Neural cell (in vitro differentiated cells): ENCODE measurements around the gene SNCB. TPM values are rescaled to one million over a fixed set of nuclear protein-coding genes. Genes with fewer than 3 reads are reported as not detected.

Source experiments
- H2AFZ ChIP-seq: fragments of 200-600, 300-800 bp; sonication (generic), shearing (Covaris generic); 2 replicates; pipeline ENCODE4 v1.6.0; 2014; ENCODE audit warnings: low read depth, mild to moderate bottlenecking, antibody characterized with exemption, low read length, moderate library complexity
- H3F3A ChIP-seq: fragments of 200-600 bp; shearing (Covaris generic); 2 replicates; pipeline ENCODE4 v1.6.1; 2016; ENCODE audit warnings: mild to moderate bottlenecking, moderate library complexity, mixed read lengths, antibody characterized with exemption, low read length; ENCODE audit not compliant: insufficient read depth, poor library complexity, severe bottlenecking
- H3K27ac ChIP-seq: fragments of 200-600, 300-800 bp; sonication (generic), shearing (Covaris generic); 2 replicates; pipeline ENCODE4 v1.5.1; 2014; ENCODE audit warnings: mild to moderate bottlenecking, low read length, moderate library complexity
- H3K27me3 ChIP-seq: fragments of 300-800, 200-600 bp; sonication (generic), shearing (Covaris generic); 2 replicates; pipeline ENCODE4 v1.6.0; 2014; ENCODE audit warnings: mild to moderate bottlenecking, low read depth, low read length, moderate library complexity; ENCODE audit not compliant: insufficient read depth
- H3K36me3 ChIP-seq: fragments of 300-800, 200-600 bp; sonication (generic), shearing (Covaris generic); 2 replicates; pipeline ENCODE4 v1.5.1; 2014; ENCODE audit warnings: mild to moderate bottlenecking, antibody characterized with exemption, low read length, moderate library complexity; ENCODE audit not compliant: insufficient read depth
- H3K4me2 ChIP-seq: fragments of 300-800, 200-600 bp; sonication (generic), shearing (Covaris generic); 2 replicates; pipeline ENCODE4 v1.6.0; 2014; ENCODE audit warnings: mild to moderate bottlenecking, low read length
- H3K4me3 ChIP-seq: fragments of 300-800, 200-600 bp; sonication (generic), shearing (Covaris generic); 2 replicates; pipeline ENCODE4 v1.5.1; 2014; ENCODE audit warnings: mild to moderate bottlenecking, low read length, moderate library complexity
- H3K79me2 ChIP-seq: fragments of 200-600 bp; shearing (Covaris generic); replicated peaks from 2 replicates; pipeline ENCODE4 v1.6.0; 2014; ENCODE audit warnings: mild to moderate bottlenecking, low read length, moderate library complexity; ENCODE audit not compliant: insufficient read depth
- H3K9ac ChIP-seq: fragments of 300-800, 200-600 bp; sonication (generic), shearing (Covaris generic); 2 replicates; pipeline ENCODE4 v1.6.1; 2016; ENCODE audit warnings: mild to moderate bottlenecking, low read length, mixed read lengths
- H3K9me2 ChIP-seq: fragments of 200-600 bp; shearing (Covaris generic); 2 replicates; pipeline ENCODE4 v1.6.1; 2016; ENCODE audit warnings: mild to moderate bottlenecking, low read length, mixed read lengths; ENCODE audit not compliant: insufficient read depth
- H3K9me3 ChIP-seq: fragments of 200-600, 300-800 bp; sonication (generic), shearing (Covaris generic); 2 replicates; pipeline ENCODE4 v1.6.1; 2016; ENCODE audit warnings: mild to moderate bottlenecking, mixed run types, low read length, moderate library complexity, mixed read lengths
- H4K20me1 ChIP-seq: fragments of 200-600 bp; shearing (Covaris generic); 2 replicates; pipeline ENCODE4 v1.6.1; 2016; ENCODE audit warnings: mild to moderate bottlenecking, mixed run types; ENCODE audit not compliant: insufficient read depth
- CTCF ChIP-seq: fragments of 450-650 bp; IDR thresholded peaks from 2 replicates; pipeline ENCODE4 v1.5.1; 2014; ENCODE audit warnings: antibody characterized with exemption, mild to moderate bottlenecking, moderate library complexity; ENCODE audit not compliant: poor library complexity, severe bottlenecking
- EP300 ChIP-seq: fragments of 450-650 bp; conservative IDR thresholded peaks from 2 replicates; pipeline ENCODE4 v1.6.1; 2014; ENCODE audit warnings: antibody characterized with exemption, mild to moderate bottlenecking, moderate library complexity; ENCODE audit not compliant: poor library complexity, severe bottlenecking
- EZH2 ChIP-seq: fragments of 200-600, 300-800 bp; shearing (Covaris generic), sonication (generic); IDR thresholded peaks from 2 replicates; pipeline ENCODE4 v1.6.1; 2014; ENCODE audit warnings: antibody characterized with exemption, low read length, borderline replicate concordance, mild to moderate bottlenecking; ENCODE audit not compliant: insufficient read depth, poor library complexity, severe bottlenecking
- MXI1 ChIP-seq: fragments of 450-650 bp; conservative IDR thresholded peaks from 2 replicates; pipeline ENCODE4 v1.6.1; 2014; ENCODE audit warnings: antibody characterized with exemption, mild to moderate bottlenecking; ENCODE audit not compliant: poor library complexity, severe bottlenecking
- POLR2AphosphoS5 ChIP-seq: IDR thresholded peaks from 2 replicates; pipeline ENCODE4 v1.6.1; 2012
- RAD21 ChIP-seq: fragments of 450-650 bp; conservative IDR thresholded peaks from 2 replicates; pipeline ENCODE4 v1.6.1; 2014; ENCODE audit warnings: antibody characterized with exemption, mild to moderate bottlenecking, moderate library complexity
- REST ChIP-seq: IDR thresholded peaks from 2 replicates; pipeline ENCODE4 v1.6.1; 2012; ENCODE audit warnings: borderline replicate concordance
- SMC3 ChIP-seq: fragments of 450-650 bp; conservative IDR thresholded peaks from 2 replicates; pipeline ENCODE4 v1.6.1; 2014; ENCODE audit warnings: antibody characterized with exemption, mild to moderate bottlenecking, moderate library complexity; ENCODE audit not compliant: poor library complexity
- TAF1 ChIP-seq: IDR thresholded peaks from 2 replicates; pipeline ENCODE4 v1.6.1; 2012; ENCODE audit warnings: low read depth
- polyA plus RNA-seq: library from polyadenylated mRNA; depleted of rRNA; stranded (reverse); fragments of >200 nt; gene quantifications from 2 replicates; pipeline ENCODE4 v1.2.3, GENCODE V29; 2014

SNCB gene
- polyA plus RNA-seq, 1 donor from 2014 or later: 10.1 TPM

DNA sequence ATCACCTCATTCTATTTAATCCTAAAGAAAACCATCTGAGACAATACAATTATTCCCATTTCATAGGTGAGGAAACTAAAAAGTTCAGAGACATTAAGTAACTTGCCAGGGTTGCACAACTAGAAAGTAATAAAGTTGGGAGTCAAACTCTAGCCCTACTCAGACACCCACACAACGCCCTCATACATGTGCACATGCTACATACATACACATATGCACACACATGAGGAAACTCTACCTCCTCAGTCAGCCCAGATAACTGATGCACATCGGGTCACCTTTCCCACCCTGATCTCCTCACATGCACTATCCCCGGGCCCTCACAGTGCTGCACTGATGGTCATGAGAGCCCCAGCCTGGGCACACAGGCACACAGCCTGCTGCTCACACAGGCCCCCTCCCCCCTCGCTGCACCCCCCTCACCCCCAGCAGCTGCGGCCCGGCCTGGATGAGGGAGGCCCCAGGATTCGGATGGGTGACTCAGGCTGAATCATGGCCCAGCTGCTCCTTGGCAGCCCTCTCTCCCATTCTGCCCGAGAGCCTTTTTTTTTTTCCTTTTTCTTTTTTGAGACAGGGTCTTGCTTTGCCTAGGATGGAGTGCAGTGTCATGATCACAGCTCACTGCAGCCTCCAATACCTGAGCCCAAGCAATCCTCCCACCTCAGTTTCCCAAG lies 15.4 kb downstream of the SNCB start:
- H2AFZ ChIP-seq: no peak overlapping the region
- H3K79me2 ChIP-seq: no peaks in the 10 kb centered on the region
- H3K4me2 ChIP-seq: no peak overlapping the region
- H4K20me1 ChIP-seq: no peaks in the 10 kb centered on the region
- no peaks in the 10 kb centered on the region for H3K9me2 ChIP-seq
- no peak overlapping the region for H3K27ac ChIP-seq
- H3K27me3 ChIP-seq: peaks cover 35% of the 10 kb centered on the region
- TF ChIP-seq EP300: no peak
- no peak for TF ChIP-seq EZH2
- TF ChIP-seq POLR2AphosphoS5: no peak
- H3K36me3 ChIP-seq: no peaks in the 10 kb centered on the region
- no peak overlapping the region for H3K4me3 ChIP-seq
- no peaks in the 10 kb centered on the region for H3F3A ChIP-seq
- no peaks in the 10 kb centered on the region for H3K9me3 ChIP-seq
- no peak overlapping the region for H3K9ac ChIP-seq

DNA sequence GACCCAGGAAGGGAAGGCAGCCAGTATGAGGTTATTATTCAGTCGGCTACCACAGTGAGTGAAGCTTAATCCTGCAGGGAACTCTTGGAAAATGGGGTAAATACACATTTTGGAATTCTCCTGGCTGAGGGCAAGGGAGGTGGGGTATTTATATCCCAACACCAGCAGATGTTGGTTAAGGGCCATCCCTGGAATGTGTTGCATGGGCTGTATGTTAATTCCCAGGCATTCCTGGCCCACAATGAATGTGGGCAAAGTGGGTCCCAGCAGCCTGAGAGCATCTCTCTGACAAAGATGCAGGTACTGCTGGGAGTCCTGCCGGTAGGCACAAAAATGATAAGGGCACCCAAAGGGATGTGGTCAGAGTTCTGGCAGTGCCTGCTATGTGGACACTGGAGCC lies 17.5 kb downstream of the SNCB start:
- Histone ChIP-seq H3K36me3 (no peaks in the 10 kb centered on the region), H3K79me2 (peaks cover 17% of the 10 kb centered on the region), H3K9me3 (no peaks in the 10 kb centered on the region), H3K4me3 (no peak overlapping the region), H3K9me2 (no peaks in the 10 kb centered on the region), H2AFZ (no peak overlapping the region), H4K20me1 (no peaks in the 10 kb centered on the region), H3K9ac (no peak overlapping the region), H3F3A (no peaks in the 10 kb centered on the region), H3K27ac (no peak overlapping the region), H3K27me3 (peaks cover 18% of the 10 kb centered on the region), H3K4me2 (no peak overlapping the region)
- TF ChIP-seq EZH2 (no peak), POLR2AphosphoS5 (no peak), CTCF (no peak), MXI1 (no peak), RAD21 (no peak)

GRCh38 chr5:176612008-176612407 lies 18.3 kb downstream of the SNCB start:
- Histone ChIP-seq H3K4me2 (no peak overlapping the region), H4K20me1 (no peaks in the 10 kb centered on the region), H3F3A (no peaks in the 10 kb centered on the region), H3K27ac (no peak overlapping the region), H3K9me2 (no peaks in the 10 kb centered on the region), H3K79me2 (peaks cover 21% of the 10 kb centered on the region), H3K4me3 (no peak overlapping the region), H2AFZ (no peak overlapping the region), H3K9ac (no peak overlapping the region), H3K9me3 (no peaks in the 10 kb centered on the region), H3K36me3 (no peaks in the 10 kb centered on the region), H3K27me3 (peaks cover 18% of the 10 kb centered on the region)
- TF ChIP-seq RAD21: no peak
- TF ChIP-seq EZH2: no peak
- TF ChIP-seq MXI1: no peak
- no peak for TF ChIP-seq TAF1
- no peak for TF ChIP-seq EP300
- no peak for TF ChIP-seq SMC3
- TF ChIP-seq POLR2AphosphoS5: no peak
- TF ChIP-seq CTCF: no peak
- TF ChIP-seq REST: no peak
